NOMO-1 treated with DMSO at 0.1 percent for 48 hours (cell line): Measurements from ENCODE around the gene UTP4.
A peak's percentile ranks its signal among the peaks of the same experiment; 100 is the strongest.

Experiments used
- DNase-seq: peaks from one replicate; lab custom pipeline; 2025; ENCODE audit not compliant: unreplicated experiment; lab: John Stamatoyannopoulos, UW

Gene UTP4

GRCh38 chr16:69171325-69172084, 39.1 kb downstream of the UTP4 start:
- peak; percentile 79 for DNase-seq

- no peak for DNase-seq
These were observed 43.8 kb downstream of the UTP4 start for GRCh38 chr16:69176033-69176800.

GRCh38 chr16:69179328-69180010, 47.0 kb downstream of the UTP4 start:
- peak; percentile 49 for DNase-seq

- DNase-seq: no peak
These were observed 47.5 kb downstream of the UTP4 start for GRCh38 chr16:69180011-69180338.

- DNase-seq: no peak
These were observed 50.4 kb downstream of the UTP4 start for GRCh38 chr16:69182730-69183416.

GRCh38 chr16:69186642-69187445, 54.4 kb downstream of the UTP4 start, which contains the start of gene SNTB2:
Gene SNTB2 (plus strand): TSS chr16:69187164. CDS start chr16:69187167, 3 bp downstream.
- DNase-seq: peak; percentile 95

GRCh38 chr16:69187446-69188235, 55.2 kb downstream of the UTP4 start:
- DNase-seq: no peak

- DNase-seq: no peak
These were observed 55.7 kb downstream of the UTP4 start for GRCh38 chr16:69188236-69188549.

GRCh38 chr16:69188716-69189115, 56.3 kb downstream of the UTP4 start:
- DNase-seq: no peak

- no peak for DNase-seq
These were observed 57.7 kb downstream of the UTP4 start for GRCh38 chr16:69190046-69190588.

GRCh38 chr16:69190598-69190997, 58.1 kb downstream of the UTP4 start:
- DNase-seq: peak; percentile 88

- no peak for DNase-seq
These were observed 58.7 kb downstream of the UTP4 start for GRCh38 chr16:69191136-69191535.

GRCh38 chr16:69193855-69194254, 61.4 kb downstream of the UTP4 start:
- no peak for DNase-seq

GRCh38 chr16:69194488-69194887, 62.0 kb downstream of the UTP4 start:
- no peak for DNase-seq

GRCh38 chr16:69195369-69196029, 63.0 kb downstream of the UTP4 start:
- no peak for DNase-seq

GRCh38 chr16:69197573-69197972, 65.1 kb downstream of the UTP4 start:
- no peak for DNase-seq

- DNase-seq: peak; percentile 66
These were observed 66.9 kb downstream of the UTP4 start for GRCh38 chr16:69199382-69199781.

GRCh38 chr16:69201291-69201690, 68.8 kb downstream of the UTP4 start:
- DNase-seq: no peak

GRCh38 chr16:69201787-69202186, 69.3 kb downstream of the UTP4 start:
- no peak for DNase-seq
